ENCODE results near the gene BCL11A. TPM values are rescaled to one million over a fixed set of nuclear protein-coding genes. Genes with fewer than 3 reads are reported as not detected.

BCL11A gene
- total RNA-seq, 1 experiment from 2014 or later = 0.29 TPM

GRCh38 chr2:60496956-60497355 lies 56.5 kb downstream of the BCL11A start:
- no peak for DNase-seq
- BruUV-seq (replicated peaks) = no TSS peak

GRCh38 chr2:60496475-60496874 lies 57.0 kb downstream of the BCL11A start:
- Mint-ChIP-seq H3K27me3 (ENCODE audit: insufficient read depth, unreplicated experiment) (no peaks in the 10 kb centered on the region), H3K36me3 (ENCODE audit: insufficient read depth, unreplicated experiment) (no peaks in the 10 kb centered on the region), H3K4me1 (ENCODE audit: low read depth, unreplicated experiment) (peaks cover 14% of the 10 kb centered on the region), H3K27ac (ENCODE audit: unreplicated experiment) (no peak overlapping the region), H3K4me3 (ENCODE audit: unreplicated experiment) (no peak overlapping the region), H3K9me3 (ENCODE audit: unreplicated experiment) (no peaks in the 10 kb centered on the region)
- no peak overlapping the region for H3K4me3 ChIP-seq (ENCODE audit: low read depth, low read length)
- no TSS peak for BruUV-seq (replicated peaks)
- H3K27me3 ChIP-seq (replicated peaks; ENCODE audit: control insufficient read depth, insufficient read depth, low read length) = no peaks in the 10 kb centered on the region
- no peaks in the 10 kb centered on the region for H3K36me3 ChIP-seq (ENCODE audit: control insufficient read depth, insufficient read depth, low read length)
- no peaks in the 10 kb centered on the region for H3K9me3 ChIP-seq
- intact Hi-C loops (cut with micrococcal nuclease; ENCODE audit: unreplicated experiment) = no loop called here
- no peak for DNase-seq
- CTCF ChIA-PET = interaction anchor here (0.8 to 1.0 kb wide), 2 partner anchors 34 to 59 kb away, joined by 3 read pairs; no protein-coding TSS in a partner anchor
- peaks cover 15% of the 10 kb centered on the region for H3K4me1 ChIP-seq
- POLR2A ChIA-PET = no interaction called here
- TF ChIP-seq CTCF (IDR thresholded peaks at IDR 0.05; ENCODE audit: insufficient read depth in 1 of 2, low read depth in 1 of 2, low read length in 1 of 2, severe bottlenecking in 1 of 2, unreplicated experiment in 1 of 2) = no peak

More at GRCh38 chr2:60496956-60497355, 56.5 kb downstream of the BCL11A start:
- no peaks in the 10 kb centered on the region for H3K36me3 ChIP-seq (ENCODE audit: control insufficient read depth, insufficient read depth, low read length)
- no peak for TF ChIP-seq CTCF (IDR thresholded peaks at IDR 0.05; ENCODE audit: insufficient read depth in 1 of 2, low read depth in 1 of 2, low read length in 1 of 2, severe bottlenecking in 1 of 2, unreplicated experiment in 1 of 2)
- no peaks in the 10 kb centered on the region for H3K9me3 ChIP-seq
- Mint-ChIP-seq H3K27ac (ENCODE audit: unreplicated experiment) (no peak overlapping the region), H3K4me3 (ENCODE audit: unreplicated experiment) (no peak overlapping the region), H3K4me1 (ENCODE audit: low read depth, unreplicated experiment) (peaks cover 14% of the 10 kb centered on the region), H3K27me3 (ENCODE audit: insufficient read depth, unreplicated experiment) (no peaks in the 10 kb centered on the region), H3K36me3 (ENCODE audit: insufficient read depth, unreplicated experiment) (no peaks in the 10 kb centered on the region), H3K9me3 (ENCODE audit: unreplicated experiment) (no peaks in the 10 kb centered on the region)
- H3K27me3 ChIP-seq (replicated peaks; ENCODE audit: control insufficient read depth, insufficient read depth, low read length) = no peaks in the 10 kb centered on the region
- intact Hi-C loops (cut with micrococcal nuclease; ENCODE audit: unreplicated experiment) = no loop called here
- H3K4me3 ChIP-seq (ENCODE audit: low read depth, low read length) = no peak overlapping the region
- H3K4me1 ChIP-seq = peaks cover 15% of the 10 kb centered on the region
- POLR2A ChIA-PET = no interaction called here
- CTCF ChIA-PET = interaction anchor here (0.8 to 1.0 kb wide), 2 partner anchors 34 to 59 kb away, joined by 3 read pairs; no protein-coding TSS in a partner anchor

GRCh38 chr2:60495041-60495625 lies 58.3 kb downstream of the BCL11A start:
- no peaks in the 10 kb centered on the region for H3K27me3 Mint-ChIP-seq (ENCODE audit: insufficient read depth, unreplicated experiment)
- H3K9me3 ChIP-seq = no peaks in the 10 kb centered on the region
- H3K4me1 Mint-ChIP-seq (ENCODE audit: low read depth, unreplicated experiment) = peaks cover 14% of the 10 kb centered on the region
- H3K27me3 ChIP-seq (replicated peaks; ENCODE audit: control insufficient read depth, insufficient read depth, low read length) = no peaks in the 10 kb centered on the region
- H3K4me3 ChIP-seq (ENCODE audit: low read depth, low read length) = no peak overlapping the region
- H3K4me3 Mint-ChIP-seq (ENCODE audit: unreplicated experiment) = no peak overlapping the region
- DNase-seq = peak; percentile 25 to 49
- peaks cover 15% of the 10 kb centered on the region for H3K4me1 ChIP-seq
- H3K27ac Mint-ChIP-seq (ENCODE audit: unreplicated experiment) = no peak overlapping the region
- no peak for TF ChIP-seq CTCF (IDR thresholded peaks at IDR 0.05; ENCODE audit: insufficient read depth in 1 of 2, low read depth in 1 of 2, low read length in 1 of 2, severe bottlenecking in 1 of 2, unreplicated experiment in 1 of 2)
- H3K36me3 Mint-ChIP-seq (ENCODE audit: insufficient read depth, unreplicated experiment) = no peaks in the 10 kb centered on the region
- ChIA-PET CTCF (no interaction called here), POLR2A (no interaction called here)
- no TSS peak for BruUV-seq (replicated peaks)
- intact Hi-C loops (cut with micrococcal nuclease; ENCODE audit: unreplicated experiment) = no loop called here
- no peaks in the 10 kb centered on the region for H3K36me3 ChIP-seq (ENCODE audit: control insufficient read depth, insufficient read depth, low read length)
- H3K9me3 Mint-ChIP-seq (ENCODE audit: unreplicated experiment) = no peaks in the 10 kb centered on the region

Measured in Caco-2 (cell line).